DND-41 (cell line): ENCODE data around the gene RPL7A.

ENCODE experiments used
- EZH2 ChIP-seq: IDR thresholded peaks from 3 replicates; pipeline ENCODE4 v1.6.1; 2012; ENCODE audit warnings: borderline replicate concordance, low read depth, mild to moderate bottlenecking, moderate library complexity, low read length, inconsistent platforms; ENCODE audit not compliant: severe bottlenecking
- TF ChIP-seq, protein P1 (sequence below): IDR thresholded peaks from 2 replicates; pipeline ENCODE4 v1.5.1; 2012; ENCODE audit warnings: borderline replicate concordance, low read length, moderate library complexity, mild to moderate bottlenecking; ENCODE audit not compliant: poor library complexity, severe bottlenecking; ENCODE audit errors: extremely low read depth

- TF ChIP-seq, protein P1, sequence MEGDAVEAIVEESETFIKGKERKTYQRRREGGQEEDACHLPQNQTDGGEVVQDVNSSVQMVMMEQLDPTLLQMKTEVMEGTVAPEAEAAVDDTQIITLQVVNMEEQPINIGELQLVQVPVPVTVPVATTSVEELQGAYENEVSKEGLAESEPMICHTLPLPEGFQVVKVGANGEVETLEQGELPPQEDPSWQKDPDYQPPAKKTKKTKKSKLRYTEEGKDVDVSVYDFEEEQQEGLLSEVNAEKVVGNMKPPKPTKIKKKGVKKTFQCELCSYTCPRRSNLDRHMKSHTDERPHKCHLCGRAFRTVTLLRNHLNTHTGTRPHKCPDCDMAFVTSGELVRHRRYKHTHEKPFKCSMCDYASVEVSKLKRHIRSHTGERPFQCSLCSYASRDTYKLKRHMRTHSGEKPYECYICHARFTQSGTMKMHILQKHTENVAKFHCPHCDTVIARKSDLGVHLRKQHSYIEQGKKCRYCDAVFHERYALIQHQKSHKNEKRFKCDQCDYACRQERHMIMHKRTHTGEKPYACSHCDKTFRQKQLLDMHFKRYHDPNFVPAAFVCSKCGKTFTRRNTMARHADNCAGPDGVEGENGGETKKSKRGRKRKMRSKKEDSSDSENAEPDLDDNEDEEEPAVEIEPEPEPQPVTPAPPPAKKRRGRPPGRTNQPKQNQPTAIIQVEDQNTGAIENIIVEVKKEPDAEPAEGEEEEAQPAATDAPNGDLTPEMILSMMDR = no peak
- TF ChIP-seq EZH2 = no peak
Observed at GRCh38 chr9:133322701-133323100, 25.3 kb upstream of the RPL7A start.
